LHCN-M2 (cell line): ENCODE data around the gene SEMA3A. TPM values are rescaled to one million over a fixed set of nuclear protein-coding genes. Genes with fewer than 3 reads are reported as not detected.
"Not testable (repeated sequence)": the region's sequence is repeated elsewhere in the genome, so short reads cannot be mapped to it uniquely, and the experiment has no call there.

Experiments used
- DNase-seq: peaks from one replicate; pipeline ENCODE4 v3.0.0-alpha.2; 2012; ENCODE audit warnings: low read depth
- total RNA-seq: library from RNA; depleted of rRNA; stranded (reverse); fragments of >200 nt; gene quantifications from 2 replicates; pipeline ENCODE4 v1.2.3, GENCODE V29; 2014

Gene SEMA3A
- total RNA-seq, 1 experiment from 2014 or later: 11.8 TPM

- no peak for DNase-seq
These were observed 39.4 kb downstream of the SEMA3A start for GRCh38 chr7:84154991-84155781.

- DNase-seq: no peak
These were observed 41.6 kb downstream of the SEMA3A start for GRCh38 chr7:84152995-84153394.

- DNase-seq: not testable (repeated sequence)
These were observed 44.2 kb downstream of the SEMA3A start for GRCh38 chr7:84150370-84150769.

GRCh38 chr7:84149573-84149972 lies 45.0 kb downstream of the SEMA3A start:
- peak; percentile 17 for DNase-seq

GRCh38 chr7:84145892-84146291 lies 48.7 kb downstream of the SEMA3A start:
- DNase-seq: no peak

GRCh38 chr7:84144935-84145334 lies 49.7 kb downstream of the SEMA3A start:
- DNase-seq: no peak

- DNase-seq: no peak
These were observed 50.1 kb downstream of the SEMA3A start for GRCh38 chr7:84144480-84144879.

- no peak for DNase-seq
These were observed 51.9 kb downstream of the SEMA3A start for GRCh38 chr7:84142726-84143125.

GRCh38 chr7:84139986-84140729 lies 54.4 kb downstream of the SEMA3A start:
- peak; percentile 25 for DNase-seq

GRCh38 chr7:84138411-84138810 lies 56.2 kb downstream of the SEMA3A start:
- peak; percentile 52 for DNase-seq

- DNase-seq: no peak
These were observed 56.8 kb downstream of the SEMA3A start for GRCh38 chr7:84137812-84138211.

- no peak for DNase-seq
These were observed 57.8 kb downstream of the SEMA3A start for GRCh38 chr7:84136809-84137208.

GRCh38 chr7:84136336-84136735 lies 58.3 kb downstream of the SEMA3A start:
- DNase-seq: no peak

GRCh38 chr7:84134169-84134568 lies 60.4 kb downstream of the SEMA3A start:
- DNase-seq: no peak

- DNase-seq: no peak
These were observed 68.9 kb downstream of the SEMA3A start for GRCh38 chr7:84125654-84126053.

GRCh38 chr7:84123965-84124547 lies 70.5 kb downstream of the SEMA3A start:
- peak; percentile 80 for DNase-seq

GRCh38 chr7:84122582-84123360 lies 71.8 kb downstream of the SEMA3A start:
- DNase-seq: no peak

GRCh38 chr7:84117304-84117703 lies 77.3 kb downstream of the SEMA3A start:
- DNase-seq: no peak

- DNase-seq: no peak
These were observed 80.4 kb downstream of the SEMA3A start for GRCh38 chr7:84113906-84114850.

GRCh38 chr7:84113286-84113685 lies 81.3 kb downstream of the SEMA3A start:
- DNase-seq: no peak

GRCh38 chr7:84112771-84113170 lies 81.8 kb downstream of the SEMA3A start:
- DNase-seq: no peak
